H9 (cell line): ENCODE data around the gene TENM4. TPM values are rescaled to one million over a fixed set of nuclear protein-coding genes. Genes with fewer than 3 reads are reported as not detected.

ENCODE experiments used
- DNase-seq: peaks from one replicate; pipeline ENCODE4 v3.0.0-alpha.2; 2017
- H2AFZ ChIP-seq: one replicate; pipeline ENCODE4 v1.6.1; 2013; ENCODE audit warnings: mild to moderate bottlenecking, low read length, control low read depth, moderate library complexity
- H2AK5ac ChIP-seq: 2 replicates; pipeline ENCODE4 v1.6.1; 2013; ENCODE audit warnings: low read length, control low read depth, mixed read lengths; ENCODE audit not compliant: insufficient read length
- H2BK120ac ChIP-seq: one replicate; pipeline ENCODE4 v1.6.1; 2013; ENCODE audit warnings: low read depth, mild to moderate bottlenecking, low read length, control low read depth, inconsistent platforms; ENCODE audit not compliant: poor library complexity, severe bottlenecking
- H2BK12ac ChIP-seq: 2 replicates; pipeline ENCODE4 v1.6.1; 2013; ENCODE audit warnings: low read length, control low read depth, mixed read lengths, low read depth; ENCODE audit not compliant: insufficient read length
- H2BK15ac ChIP-seq: 2 replicates; pipeline ENCODE4 v1.6.1; 2013; ENCODE audit warnings: low read depth, low read length, control low read depth
- H2BK20ac ChIP-seq: one replicate; pipeline ENCODE4 v1.6.1; 2013; ENCODE audit warnings: low read depth, mild to moderate bottlenecking, low read length, control low read depth, inconsistent platforms; ENCODE audit not compliant: poor library complexity, severe bottlenecking
- H2BK5ac ChIP-seq: 2 replicates; pipeline ENCODE4 v1.6.1; 2013; ENCODE audit warnings: low read length, control low read depth, mixed read lengths; ENCODE audit not compliant: insufficient read length
- H3K14ac ChIP-seq: 2 replicates; pipeline ENCODE4 v1.6.1; 2013; ENCODE audit warnings: low read length, control low read depth; ENCODE audit not compliant: insufficient read depth
- H3K18ac ChIP-seq: 2 replicates; pipeline ENCODE4 v1.6.1; 2013; ENCODE audit warnings: low read depth, mild to moderate bottlenecking, mixed read lengths, low read length, control low read depth; ENCODE audit not compliant: insufficient read length
- H3K23ac ChIP-seq: 2 replicates; pipeline ENCODE4 v1.6.1; 2013; ENCODE audit warnings: low read length, control low read depth, mixed read lengths, low read depth; ENCODE audit not compliant: insufficient read length
- H3K23me2 ChIP-seq: 2 replicates; pipeline ENCODE4 v1.6.1; 2013; ENCODE audit warnings: low read depth, mild to moderate bottlenecking, mixed read lengths, low read length, control low read depth; ENCODE audit not compliant: insufficient read length, poor library complexity, severe bottlenecking
- H3K27ac ChIP-seq: 2 replicates; pipeline ENCODE4 v1.5.1; 2013; ENCODE audit warnings: low read length, control low read depth, mixed read lengths, low read depth; ENCODE audit not compliant: insufficient read length
- H3K27me3 ChIP-seq: 2 replicates; pipeline ENCODE4 v1.6.1; 2013; ENCODE audit warnings: low read length, control low read depth, inconsistent platforms; ENCODE audit not compliant: insufficient read depth
- H3K4ac ChIP-seq: 2 replicates; pipeline ENCODE4 v1.6.1; 2013; ENCODE audit warnings: low read depth, mild to moderate bottlenecking, control low read depth, inconsistent platforms, low read length, moderate library complexity
- H3K4me1 ChIP-seq: 2 replicates; pipeline ENCODE4 v1.6.1; 2013; ENCODE audit warnings: low read length, control low read depth, inconsistent platforms; ENCODE audit not compliant: insufficient read depth
- H3K4me2 ChIP-seq: 2 replicates; pipeline ENCODE4 v1.6.1; 2013; ENCODE audit warnings: low read length, control low read depth, mixed read lengths; ENCODE audit not compliant: insufficient read length, insufficient read depth
- H3K56ac ChIP-seq: 2 replicates; pipeline ENCODE4 v1.6.1; 2013; ENCODE audit warnings: low read depth, mild to moderate bottlenecking, mixed read lengths, low read length, control low read depth; ENCODE audit not compliant: insufficient read length
- H3K79me1 ChIP-seq: 2 replicates; pipeline ENCODE4 v1.6.1; 2013; ENCODE audit warnings: low read depth, mild to moderate bottlenecking, moderate library complexity, low read length, control low read depth, inconsistent platforms; ENCODE audit not compliant: insufficient read depth, poor library complexity, severe bottlenecking
- H3K79me2 ChIP-seq: 2 replicates; pipeline ENCODE4 v1.6.1; 2013; ENCODE audit warnings: low read length, control low read depth, inconsistent platforms; ENCODE audit not compliant: insufficient read depth
- H3K9ac ChIP-seq: 2 replicates; pipeline ENCODE4 v1.6.1; 2013; ENCODE audit warnings: low read length, control low read depth, mixed read lengths; ENCODE audit not compliant: insufficient read length; ENCODE audit errors: extremely low read depth
- H3K9me3 ChIP-seq: one replicate; pipeline ENCODE4 v1.6.1; 2013; ENCODE audit warnings: low read depth, low read length, inconsistent platforms; ENCODE audit not compliant: control insufficient read depth
- H3T11ph ChIP-seq: one replicate; pipeline ENCODE4 v1.6.1; 2013; ENCODE audit warnings: mild to moderate bottlenecking, low read length, control low read depth, inconsistent platforms
- H4K20me1 ChIP-seq: one replicate; pipeline ENCODE4 v1.6.1; 2013; ENCODE audit not compliant: control insufficient read depth, insufficient read length, insufficient read depth
- H4K5ac ChIP-seq: 2 replicates; pipeline ENCODE4 v1.6.1; 2013; ENCODE audit warnings: low read depth, mild to moderate bottlenecking, mixed read lengths, low read length, control low read depth; ENCODE audit not compliant: insufficient read length
- H4K8ac ChIP-seq: replicated peaks from 2 replicates; pipeline ENCODE4 v1.6.1; 2013; ENCODE audit warnings: low read length, control low read depth, mixed read lengths, low read depth; ENCODE audit not compliant: insufficient read length
- H4K91ac ChIP-seq: 2 replicates; pipeline ENCODE4 v1.6.1; 2013; ENCODE audit warnings: low read depth, mild to moderate bottlenecking, moderate library complexity, mixed read lengths, low read length, control low read depth; ENCODE audit not compliant: insufficient read length
- H3K27ac Mint-ChIP-seq, 3 experiments: 2 replicates in 2 of 3; 3 replicates in 1 of 3; pipeline ENCODE4 v1.8.0; 2020 to 2021; ENCODE audit warnings: mixed read lengths in 3 of 3, mild to moderate bottlenecking in 1 of 3, moderate library complexity in 1 of 3
- H3K27me3 Mint-ChIP-seq: 2 replicates; pipeline ENCODE4 v1.8.0; 2021; ENCODE audit warnings: low read depth, mild to moderate bottlenecking, moderate library complexity, mixed read lengths
- H3K36me3 Mint-ChIP-seq, 3 experiments: 2 replicates in 2 of 3; 3 replicates in 1 of 3; pipeline ENCODE4 v1.8.0; 2020 to 2021; ENCODE audit warnings: low read depth in 3 of 3, mixed read lengths in 3 of 3; ENCODE audit not compliant: insufficient read depth in 1 of 3
- H3K4me1 Mint-ChIP-seq, 2 experiments: 2 replicates each; pipeline ENCODE4 v1.8.0; 2020; ENCODE audit warnings: mixed read lengths in 2 of 2
- H3K4me3 Mint-ChIP-seq, 2 experiments: 2 replicates in 1 of 2; 3 replicates in 1 of 2; pipeline ENCODE4 v1.8.0; 2020 to 2021; ENCODE audit warnings: mild to moderate bottlenecking in 2 of 2, mixed read lengths in 2 of 2, moderate library complexity in 1 of 2
- H3K9me3 Mint-ChIP-seq, 2 experiments: 2 replicates in 1 of 2; 3 replicates in 1 of 2; pipeline ENCODE4 v1.8.0; 2020; ENCODE audit warnings: mild to moderate bottlenecking in 2 of 2, mixed read lengths in 2 of 2, moderate library complexity in 1 of 2
- CTCF ChIP-seq: fragments of 200-600 bp; sonication (generic); conservative IDR thresholded peaks from 3 replicates; pipeline ENCODE4 v1.8.0; 2021; ENCODE audit warnings: antibody characterized with exemption, mild to moderate bottlenecking
- WGBS: extraction: QIAGEN DNeasy Blood & Tissue Kit; methylation state at CpG from one replicate; pipeline ENCODE4 v1.1.7; 2013; ENCODE audit warnings: missing lambda C conversion rate, low lambda C conversion rate, mixed read lengths; ENCODE audit not compliant: insufficient read length; ENCODE audit errors: extremely low coverage; 5-methylcytosine and 5-hydroxymethylcytosine counted together
- total RNA-seq: library from RNA; stranded (reverse); gene quantifications from 2 replicates; pipeline ENCODE4 v1.2.1, GENCODE V29; 2021

The TENM4 gene
- total RNA-seq, 1 experiment from 2014 or later, result 4.6 TPM

DNA sequence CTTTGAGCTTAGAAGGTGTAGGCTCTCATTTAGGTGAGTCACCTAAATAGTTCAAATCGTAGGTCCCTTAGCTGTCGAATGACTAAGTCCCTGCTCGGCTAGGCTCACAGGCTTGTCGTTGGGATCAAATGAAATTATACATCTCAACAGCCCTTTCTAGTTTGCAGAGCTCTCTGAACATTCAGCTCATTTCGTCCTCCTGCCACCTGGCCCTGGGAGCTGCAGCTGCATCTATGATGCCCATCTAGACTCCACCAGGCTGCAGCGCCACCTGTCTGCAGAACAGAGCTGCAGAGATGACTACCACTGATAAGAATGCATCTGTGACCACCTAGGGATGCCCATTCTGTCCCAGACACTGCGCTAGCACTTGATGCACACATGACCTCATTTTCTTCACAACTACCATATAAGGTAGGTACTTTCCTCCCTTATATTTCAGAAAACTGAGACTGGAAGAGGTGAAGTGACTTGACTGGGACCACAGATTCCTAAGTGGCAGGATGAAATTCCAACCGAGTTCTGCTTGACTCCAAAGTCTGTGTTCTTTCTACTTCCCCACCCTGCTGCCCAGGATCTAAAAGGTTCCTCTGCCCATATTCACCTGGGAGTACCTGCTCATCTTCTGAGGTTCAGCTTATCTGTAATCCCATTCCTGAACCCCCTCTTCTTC, 725.1 kb downstream of the TENM4 start:
- Histone ChIP-seq H3K4me1 (no peaks in the 10 kb centered on the region), H2BK5ac (no peak overlapping the region), H3T11ph (no peak overlapping the region), H3K56ac (no peak overlapping the region), H3K27ac (no peak overlapping the region), H3K18ac (no peak overlapping the region), H4K5ac (no peak overlapping the region), H4K8ac (no peak overlapping the region), H2BK12ac (no peak overlapping the region), H2AFZ (no peak overlapping the region), H2BK15ac (no peak overlapping the region), H3K9me3 (no peaks in the 10 kb centered on the region), H3K4ac (no peak overlapping the region), H3K9ac (no peak overlapping the region), H4K91ac (no peak overlapping the region), H2BK120ac (no peak overlapping the region), H3K79me2 (no peaks in the 10 kb centered on the region), H2AK5ac (no peak overlapping the region), H3K23ac (no peak overlapping the region), H3K79me1 (no peaks in the 10 kb centered on the region), H3K4me2 (no peak overlapping the region), H3K27me3 (no peaks in the 10 kb centered on the region), H3K14ac (no peak overlapping the region), H2BK20ac (no peak overlapping the region), H4K20me1 (no peaks in the 10 kb centered on the region), H3K23me2 (no peaks in the 10 kb centered on the region)
- WGBS, result no CpG with 5 or more reads among the region's 8 CpGs
- Mint-ChIP-seq H3K27me3 (no peaks in the 10 kb centered on the region; the same call in 1 of the 2 replicates), H3K36me3 (no peaks in the 10 kb centered on the region), H3K9me3 (no peaks in the 10 kb centered on the region), H3K4me1 (peaks cover 2 to 14% of the 10 kb centered on the region in 2 experiments), H3K4me3 (no peak overlapping the region; a peak in 1 of 5 replicates), H3K27ac (no peak overlapping the region)
- peak; percentile 95 for TF ChIP-seq CTCF
- peak; percentile 87 for DNase-seq
